ENCODE results near the gene HSP90B1.

DNA sequence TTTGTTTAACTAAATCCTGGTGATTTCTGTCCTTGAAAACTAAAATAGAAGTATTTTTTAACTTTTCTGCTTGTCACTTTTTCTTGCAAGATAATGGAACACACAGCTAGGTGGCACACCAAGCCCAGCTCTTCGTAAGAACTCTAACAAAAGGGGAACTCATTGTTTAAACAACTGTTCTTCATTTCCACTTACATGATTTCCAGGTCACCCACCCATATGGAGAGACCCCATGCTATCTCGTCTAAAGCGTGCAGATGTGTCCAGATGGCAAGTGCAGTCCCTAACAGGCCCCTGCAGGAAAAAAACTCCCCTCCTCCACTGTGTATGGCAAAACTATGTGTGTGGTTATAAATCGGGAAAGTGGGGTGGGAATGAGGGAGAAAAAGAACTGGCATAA, 45.9 kb upstream of the HSP90B1 start:
- TF ChIP-seq, protein P1, sequence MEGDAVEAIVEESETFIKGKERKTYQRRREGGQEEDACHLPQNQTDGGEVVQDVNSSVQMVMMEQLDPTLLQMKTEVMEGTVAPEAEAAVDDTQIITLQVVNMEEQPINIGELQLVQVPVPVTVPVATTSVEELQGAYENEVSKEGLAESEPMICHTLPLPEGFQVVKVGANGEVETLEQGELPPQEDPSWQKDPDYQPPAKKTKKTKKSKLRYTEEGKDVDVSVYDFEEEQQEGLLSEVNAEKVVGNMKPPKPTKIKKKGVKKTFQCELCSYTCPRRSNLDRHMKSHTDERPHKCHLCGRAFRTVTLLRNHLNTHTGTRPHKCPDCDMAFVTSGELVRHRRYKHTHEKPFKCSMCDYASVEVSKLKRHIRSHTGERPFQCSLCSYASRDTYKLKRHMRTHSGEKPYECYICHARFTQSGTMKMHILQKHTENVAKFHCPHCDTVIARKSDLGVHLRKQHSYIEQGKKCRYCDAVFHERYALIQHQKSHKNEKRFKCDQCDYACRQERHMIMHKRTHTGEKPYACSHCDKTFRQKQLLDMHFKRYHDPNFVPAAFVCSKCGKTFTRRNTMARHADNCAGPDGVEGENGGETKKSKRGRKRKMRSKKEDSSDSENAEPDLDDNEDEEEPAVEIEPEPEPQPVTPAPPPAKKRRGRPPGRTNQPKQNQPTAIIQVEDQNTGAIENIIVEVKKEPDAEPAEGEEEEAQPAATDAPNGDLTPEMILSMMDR (IDR thresholded peaks at IDR 0.05) = peak; percentile 62
- TF ChIP-seq MEF2A (IDR thresholded peaks at IDR 0.05; ENCODE audit: borderline replicate concordance, low read depth) (no peak), EP300 (IDR thresholded peaks at IDR 0.05; ENCODE audit: borderline replicate concordance in 1 of 2, low read depth in 1 of 2, low read length in 1 of 2) (peak in 1 of 2 experiments; percentile 33; a peak in 1 of 4 replicates)
